Spleen (tissue), 11 donors: ENCODE data around the gene NUP210L. TPM values are rescaled to one million over a fixed set of nuclear protein-coding genes. Genes with fewer than 3 reads are reported as not detected.
A peak's percentile ranks its signal among the peaks of the same experiment; 100 is the strongest.

ENCODE experiments used
- DNase-seq: peaks from one replicate; pipeline ENCODE4 v3.0.0-alpha.2; 2020
- H3K27ac ChIP-seq, 8 donors: fragments of 200-600 bp; sonication (generic) in 7 of 8; 1 replicate in 4 of 8; 2 replicates in 4 of 8; pipeline versions ENCODE4 v1.5.0 to v1.8.0; 2016 to 2021; ENCODE audit warnings: inconsistent platforms in 4 of 8, mild to moderate bottlenecking in 4 of 8, moderate library complexity in 1 of 8
- H3K27me3 ChIP-seq, 7 donors: fragments of 200-600 bp; sonication (generic) in 6 of 7; replicated peaks in 1 of 7; 1 replicate in 4 of 7; 2 replicates in 3 of 7; pipeline versions ENCODE4 v1.5.0 to v1.8.0; 2016 to 2021; ENCODE audit warnings: inconsistent platforms in 3 of 7, mild to moderate bottlenecking in 1 of 7
- H3K36me3 ChIP-seq, 6 donors: fragments of 200-600 bp; sonication (generic) in 5 of 6; 1 replicate in 4 of 6; 2 replicates in 2 of 6; pipeline versions ENCODE4 v1.5.0 to v1.8.0; 2016 to 2021; ENCODE audit warnings: inconsistent platforms in 2 of 6
- H3K4me1 ChIP-seq, 6 donors: fragments of 200-600 bp; sonication (generic) in 5 of 6; 1 replicate in 3 of 6; 2 replicates in 3 of 6; pipeline versions ENCODE4 v1.5.0 to v1.8.0; 2016 to 2021; ENCODE audit warnings: inconsistent platforms in 3 of 6
- H3K4me3 ChIP-seq, 8 donors: fragments of 200-600 bp; sonication (generic) in 7 of 8; 1 replicate in 4 of 8; 2 replicates in 4 of 8; pipeline versions ENCODE4 v1.5.0 to v1.8.0; 2016 to 2021; ENCODE audit warnings: inconsistent platforms in 4 of 8, mild to moderate bottlenecking in 4 of 8, moderate library complexity in 2 of 8
- H3K9me3 ChIP-seq, 8 donors: fragments of 200-600 bp; sonication (generic) in 7 of 8; 1 replicate in 4 of 8; 2 replicates in 4 of 8; pipeline versions ENCODE4 v1.5.0 to v1.8.0; 2016 to 2021; ENCODE audit warnings: inconsistent platforms in 4 of 8
- CTCF ChIP-seq, 11 experiments: fragments of 200-600 bp in 7 of 11; fragments of 450-650 bp in 4 of 11; sonication (generic) in 4 of 11; IDR thresholded peaks in 8 of 11; conservative IDR thresholded peaks in 3 of 11; 1 replicate in 7 of 11; 2 replicates in 4 of 11; pipeline versions ENCODE4 v1.4.0 to v1.8.0; 2016 to 2021; ENCODE audit warnings: antibody characterized with exemption in 11 of 11, inconsistent platforms in 4 of 11, mild to moderate bottlenecking in 1 of 11
- POLR2A ChIP-seq, 3 donors: fragments of 450-650 bp; IDR thresholded peaks; one replicate each; pipeline ENCODE4 v1.5.1; 2017; ENCODE audit warnings: antibody characterized with exemption in 3 of 3, mild to moderate bottlenecking in 1 of 3
- POLR2AphosphoS5 ChIP-seq, 3 donors: sonication (generic); formaldehyde crosslinking; IDR thresholded peaks; one replicate each; pipeline ENCODE4 v1.5.1; 2017; ENCODE audit warnings: antibody characterized with exemption in 3 of 3
- WGBS, 5 donors: extraction: QIAGEN DNeasy Blood & Tissue Kit in 3 of 5; methylation state at CpG; one replicate each; pipeline versions ENCODE4 v1.1.5 to v1.1.7; 2013 to 2018; 5-methylcytosine and 5-hydroxymethylcytosine counted together
- intact Hi-C: fragments of 100-400 bp; cut with DNase I; formaldehyde crosslinking; loops from one replicate; pipeline ENCODE4 v1.15.0; 2023; ENCODE audit warnings: low total_unique reads
- microRNA-seq, 3 donors: library from miRNA; unstranded; fragments of <30 nt; microRNA quantifications; one replicate each; pipeline versions ENCODE4 to v1.1.0, GENCODE V29; 2019 to 2020
- polyA plus RNA-seq, 3 donors: library from polyadenylated mRNA; stranded (reverse); fragments of 200-250 nt; gene quantifications; one replicate each; pipeline ENCODE4 v1.2.1, GENCODE V29; 2013
- small RNA-seq, 4 donors: library from RNA; depleted of rRNA; stranded (forward); fragments of <200 nt; gene quantifications; one replicate each; pipeline ENCODE3, GENCODE V24; 2016
- total RNA-seq, 7 donors: library from RNA; depleted of rRNA in 3 of 7; stranded (reverse); fragments of >200 nt in 3 of 7; fragmentation: NEBNext Ultra II Directional in 4 of 7; extraction: Animal tissue kit (Norgen Biotek cat#: 25700) in 4 of 7; gene quantifications; one replicate each; pipeline versions ENCODE4 v1.1.0 to v1.2.1, GENCODE V29; 2016 to 2021
- donor health status: healthy with polysubstance abuse.
- donor health status: DM: no; HTN: no; CAD: no; lungs with moderate emphysema.
- donor health status: DM: no; HTN: no; CAD: no.
- donor health status: Bipolar disorder and iron deficiency.
- donor health status: healthy.
- donor health status: DM: no; HTN: no; CAD: no.
- donor health status: DM: yes; HTN: yes; CAD: no.

NUP210L gene
- total and polyA plus RNA-seq, 10 donors = 0.02 to 0.34 (median 0.09) TPM; not detected in 4

GRCh38 chr1:153945131-153945794, 209.6 kb downstream of the NUP210L start:
- no peaks in the 10 kb centered on the region for H3K9me3 ChIP-seq
- H3K4me3 ChIP-seq = peak overlapping the region; percentile 74 to 99 (median 90)
- DNase-seq = peak; percentile 95
- H3K4me1 ChIP-seq = peaks cover 14 to 90% (median 49%) of the 10 kb centered on the region in 6 donors
- H3K27me3 ChIP-seq = no peaks in the 10 kb centered on the region
- TF ChIP-seq POLR2AphosphoS5 (IDR thresholded peaks at IDR 0.05) (peak; percentile 53 to 80 (median 57)), POLR2A (IDR thresholded peaks at IDR 0.05) (no peak)
- intact Hi-C loops = no loop called here
- 1 to 9% (median 4%) methylated on average over 10 to 12 of the region's 12 CpGs for WGBS, 5 donors
- peak overlapping the region; percentile 96 to 100 (median 99) for H3K27ac ChIP-seq
- H3K36me3 ChIP-seq = peaks cover 0 to 73% (median 65%) of the 10 kb centered on the region in 6 donors

- no peak for TF ChIP-seq POLR2AphosphoS5 (IDR thresholded peaks at IDR 0.05)
- no peak for TF ChIP-seq CTCF (IDR thresholded peaks at IDR 0.05 in 8 of 11, conservative IDR thresholded peaks at IDR 0.05 in 3 of 11)
- TF ChIP-seq POLR2A (IDR thresholded peaks at IDR 0.05) = no peak
- H3K27me3 ChIP-seq = no peaks in the 10 kb centered on the region
- peaks cover 0 to 73% (median 65%) of the 10 kb centered on the region in 6 donors for H3K36me3 ChIP-seq
- 8 to 18% (median 11%) methylated on average over 3 of the region's 3 CpGs for WGBS, 5 donors
- H3K27ac ChIP-seq = peak overlapping the region; percentile 96 to 100 (median 99)
- H3K4me1 ChIP-seq = peaks cover 14 to 85% (median 47%) of the 10 kb centered on the region in 6 donors
- intact Hi-C loops = no loop called here
- H3K9me3 ChIP-seq = no peaks in the 10 kb centered on the region
- DNase-seq = no peak
- H3K4me3 ChIP-seq = peak overlapping the region; percentile 74 to 99 (median 90)
Observed at GRCh38 chr1:153944827-153945117, 210.1 kb downstream of the NUP210L start.

- Histone ChIP-seq H3K27me3 (no peaks in the 10 kb centered on the region), H3K4me1 (peaks cover 14 to 80% (median 47%) of the 10 kb centered on the region in 6 donors), H3K4me3 (peak overlapping the region in 7 of 8 donors; percentile 81 to 99 (median 91)), H3K9me3 (no peaks in the 10 kb centered on the region), H3K36me3 (peaks cover 0 to 73% (median 66%) of the 10 kb centered on the region in 6 donors), H3K27ac (peak overlapping the region; percentile 96 to 100 (median 99))
- DNase-seq = peak; percentile 87
- TF ChIP-seq POLR2AphosphoS5 (IDR thresholded peaks at IDR 0.05) = peak in 2 of 3 donors; percentile 26 to 48
- no peak for TF ChIP-seq CTCF (IDR thresholded peaks at IDR 0.05 in 8 of 11, conservative IDR thresholded peaks at IDR 0.05 in 3 of 11)
- intact Hi-C loops = no loop called here
- 69 to 84% (median 75%) methylated on average over 11 to 15 of the region's 15 CpGs for WGBS, 5 donors
Observed at GRCh38 chr1:153944005-153944826, 210.7 kb downstream of the NUP210L start.

GRCh38 chr1:153942766-153943549, 211.9 kb downstream of the NUP210L start:
- 81 to 92% (median 85%) methylated on average over 9 to 11 of the region's 11 CpGs for WGBS, 5 donors
- DNase-seq = peak; percentile 78
- intact Hi-C loops = no loop called here

More at GRCh38 chr1:153942766-153943549, 211.9 kb downstream of the NUP210L start:
- peak overlapping the region in 5 of 8 donors; percentile 7 to 100 (median 100) for H3K27ac ChIP-seq
- H3K4me1 ChIP-seq = peaks cover 14 to 67% (median 46%) of the 10 kb centered on the region in 6 donors
- H3K4me3 ChIP-seq = peak overlapping the region in 1 of 8 donors; percentile 6
- peak in 1 of 3 donors; percentile 63 for TF ChIP-seq POLR2AphosphoS5 (IDR thresholded peaks at IDR 0.05)
- TF ChIP-seq POLR2A (IDR thresholded peaks at IDR 0.05) = no peak
- peaks cover 0 to 73% (median 66%) of the 10 kb centered on the region in 6 donors for H3K36me3 ChIP-seq
- H3K9me3 ChIP-seq = no peaks in the 10 kb centered on the region
- no peaks in the 10 kb centered on the region for H3K27me3 ChIP-seq

Small RNA genes within 50 kb of the gene (microRNA-seq; reads per million reads assigned to microRNA genes)
- gene MIR190B (12.3 to 18.8 (median 17.5) reads per million in 3 donors), gene MIR5698 (0 to 0.72 (median 0.28) reads per million in 3 donors), gene MIR6737 (0.28 to 2.2 (median 1.1) reads per million in 3 donors)

Small RNA genes within 50 kb of the gene (small RNA-seq; reads per million reads assigned to genes)
- gene MIR190B (1.3 to 2.2 (median 1.8) reads per million in 4 donors), gene MIR5698 (0 reads per million in 4 donors), gene MIR6737 (0 to 0.08 (median 0) reads per million in 4 donors), gene RNU6-179P (0 reads per million in 4 donors)

Other genes starting within 250 kb of the NUP210L start
- gene GATAD2B, start 232.1 kb downstream of the NUP210L start, total RNA-seq = 10 to 100 TPM; 44.2 to 68.1 (median 60.4) TPM
- 1 to 10 TPM; 3.7 to 7.1 (median 3.9) TPM for gene GATAD2B, start 232.1 kb downstream of the NUP210L start, polyA plus RNA-seq
- 100 to 1,000 TPM; 135 to 211 (median 168) TPM for gene DENND4B, start 208.4 kb downstream of the NUP210L start, total RNA-seq
- gene DENND4B, start 208.4 kb downstream of the NUP210L start, polyA plus RNA-seq = 100 to 1,000 TPM in 2 of 3 donors, 10 to 100 TPM in 1; 47.7 to 106 (median 104) TPM
- 10 to 100 TPM; 34.8 to 80.1 (median 66.8) TPM for gene CRTC2, start 196.5 kb downstream of the NUP210L start, total RNA-seq
- gene CRTC2, start 196.5 kb downstream of the NUP210L start, polyA plus RNA-seq = 10 to 100 TPM; 37.7 to 79.7 (median 72.3) TPM
- 10 to 100 TPM; 66.7 to 88.4 (median 81.1) TPM for gene SLC39A1, start 191.5 kb downstream of the NUP210L start, total RNA-seq
- 10 to 100 TPM; 23.6 to 41.3 (median 40.6) TPM for gene SLC39A1, start 191.5 kb downstream of the NUP210L start, polyA plus RNA-seq
- gene CREB3L4, start 187.2 kb downstream of the NUP210L start, total RNA-seq = 10 to 100 TPM in 2 of 7 donors, 1 to 10 TPM in 5; 6.1 to 18.0 (median 9.1) TPM
- gene CREB3L4, start 187.2 kb downstream of the NUP210L start, polyA plus RNA-seq = 10 to 100 TPM in 2 of 3 donors, 1 to 10 TPM in 1; 8.9 to 13.3 (median 11.7) TPM
- gene JTB, start 177.4 kb downstream of the NUP210L start, total RNA-seq = 100 to 1,000 TPM in 5 of 7 donors, 10 to 100 TPM in 2; 97.9 to 222 (median 102) TPM
- gene JTB, start 177.4 kb downstream of the NUP210L start, polyA plus RNA-seq = 100 to 1,000 TPM; 184 to 243 (median 204) TPM
- 100 to 1,000 TPM in 1 of 7 donors, 10 to 100 TPM in 6; 31.8 to 115 (median 49.4) TPM for gene RAB13, start 168.7 kb downstream of the NUP210L start, total RNA-seq
- 100 to 1,000 TPM in 1 of 3 donors, 10 to 100 TPM in 2; 94.9 to 111 (median 98.1) TPM for gene RAB13, start 168.7 kb downstream of the NUP210L start, polyA plus RNA-seq
- 1,000 to 10,000 TPM; 1,398 to 3,190 (median 2,190) TPM for gene RPS27, start 164.3 kb downstream of the NUP210L start, total RNA-seq
- gene RPS27, start 164.3 kb downstream of the NUP210L start, polyA plus RNA-seq = over 10,000 TPM; 15,000 to 23,475 (median 23,384) TPM
- gene TPM3, start 37.0 kb upstream of the NUP210L start, total RNA-seq = 100 to 1,000 TPM; 383 to 596 (median 456) TPM
- gene TPM3, start 37.0 kb upstream of the NUP210L start, polyA plus RNA-seq = 100 to 1,000 TPM; 221 to 315 (median 240) TPM
- gene CFAP141, start 51.3 kb upstream of the NUP210L start, total RNA-seq = not detected
- not detected for gene CFAP141, start 51.3 kb upstream of the NUP210L start, polyA plus RNA-seq
- 100 to 1,000 TPM in 5 of 7 donors, 10 to 100 TPM in 2; 89.5 to 156 (median 134) TPM for gene UBAP2L, start 65.9 kb upstream of the NUP210L start, total RNA-seq
- gene UBAP2L, start 65.9 kb upstream of the NUP210L start, polyA plus RNA-seq = 10 to 100 TPM; 36.8 to 58.0 (median 44.4) TPM
- 10 to 100 TPM; 59.5 to 81.3 (median 64.6) TPM for gene HAX1, start 117.6 kb upstream of the NUP210L start, total RNA-seq
- gene HAX1, start 117.6 kb upstream of the NUP210L start, polyA plus RNA-seq = 100 to 1,000 TPM in 1 of 3 donors, 10 to 100 TPM in 2; 87.1 to 109 (median 99.6) TPM
- gene AQP10, start 166.0 kb upstream of the NUP210L start, total RNA-seq = 1 to 10 TPM in 4 of 7 donors, under 1 TPM in 3; 0.28 to 3.1 (median 1.3) TPM
- under 1 TPM; 0.09 to 0.19 (median 0.15) TPM for gene AQP10, start 166.0 kb upstream of the NUP210L start, polyA plus RNA-seq
- gene ATP8B2, start 170.5 kb upstream of the NUP210L start, total RNA-seq = 100 to 1,000 TPM in 2 of 7 donors, 10 to 100 TPM in 5; 42.3 to 107 (median 66.7) TPM
- gene ATP8B2, start 170.5 kb upstream of the NUP210L start, polyA plus RNA-seq = 10 to 100 TPM in 1 of 3 donors, 1 to 10 TPM in 2; 5.4 to 17.0 (median 6.4) TPM